Liver (tissue), 9 donors: ENCODE measurements around the gene SUPT16H. TPM values are rescaled to one million over a fixed set of nuclear protein-coding genes. Genes with fewer than 3 reads are reported as not detected.

Experiments
- DNase-seq: peaks from one replicate; pipeline ENCODE4 v3.0.0-alpha.2; 2017; ENCODE audit warnings: low spot score
- H3K27ac ChIP-seq, 2 donors: one replicate each; pipeline ENCODE4 v1.7.0; 2013; ENCODE audit warnings: inconsistent platforms in 2 of 2, low read length in 2 of 2, control low read depth in 1 of 2, low read depth in 1 of 2, mild to moderate bottlenecking in 1 of 2
- H3K27me3 ChIP-seq, 4 donors: one replicate each; pipeline versions ENCODE4 v1.6.1 to v1.7.0; 2013; ENCODE audit warnings: low read length in 3 of 4, inconsistent platforms in 1 of 4, mild to moderate bottlenecking in 1 of 4, moderate library complexity in 1 of 4; ENCODE audit not compliant: control insufficient read depth in 4 of 4, insufficient read depth in 4 of 4
- H3K36me3 ChIP-seq, 4 donors: one replicate each; pipeline versions ENCODE4 v1.6.1 to v1.7.0; 2013; ENCODE audit warnings: low read length in 3 of 4, mild to moderate bottlenecking in 3 of 4, low read depth in 1 of 4, moderate library complexity in 1 of 4; ENCODE audit not compliant: control insufficient read depth in 4 of 4, insufficient read depth in 3 of 4
- H3K4me1 ChIP-seq, 4 donors: one replicate each; pipeline versions ENCODE4 v1.6.1 to v1.7.0; 2013; ENCODE audit warnings: low read length in 3 of 4, mild to moderate bottlenecking in 3 of 4, moderate library complexity in 1 of 4; ENCODE audit not compliant: control insufficient read depth in 4 of 4, insufficient read depth in 4 of 4
- H3K4me3 ChIP-seq, 3 donors: one replicate each; pipeline versions ENCODE4 v1.6.1 to v1.7.0; 2013; ENCODE audit warnings: low read length in 3 of 3, control low read depth in 1 of 3, low read depth in 1 of 3, mild to moderate bottlenecking in 1 of 3
- H3K9ac ChIP-seq, 2 donors: one replicate each; pipeline ENCODE4 v1.7.0; 2013; ENCODE audit warnings: low read length in 2 of 2, mild to moderate bottlenecking in 2 of 2, moderate library complexity in 2 of 2, control low read depth in 1 of 2, low read depth in 1 of 2
- H3K9me3 ChIP-seq, 4 donors: one replicate each; pipeline versions ENCODE4 v1.6.1 to v1.7.0; 2013; ENCODE audit warnings: low read length in 3 of 4; ENCODE audit not compliant: control insufficient read depth in 4 of 4
- EGR1 ChIP-seq, 2 donors: IDR thresholded peaks; 2 replicates each; pipeline ENCODE4 v1.6.1; 2016 to 2018; ENCODE audit warnings: antibody characterized with exemption in 2 of 2, low read depth in 2 of 2
- FOXA1 ChIP-seq: IDR thresholded peaks from 2 replicates; pipeline ENCODE4 v1.6.1; 2016; ENCODE audit warnings: antibody characterized with exemption
- FOXA2 ChIP-seq: IDR thresholded peaks from 2 replicates; pipeline ENCODE4 v1.6.1; 2016; ENCODE audit warnings: antibody characterized with exemption
- GABPA ChIP-seq, 2 donors: IDR thresholded peaks in 1 of 2; conservative IDR thresholded peaks in 1 of 2; 2 replicates each; pipeline ENCODE4 v1.6.1; 2016; ENCODE audit warnings: antibody characterized with exemption in 2 of 2, mild to moderate bottlenecking in 1 of 2, moderate library complexity in 1 of 2
- HNF4A ChIP-seq, 2 donors: conservative IDR thresholded peaks; 2 replicates each; pipeline ENCODE4 v1.6.1; 2016; ENCODE audit warnings: antibody characterized with exemption in 2 of 2, mild to moderate bottlenecking in 2 of 2
- HNF4G ChIP-seq: IDR thresholded peaks from 2 replicates; pipeline ENCODE4 v1.6.1; 2016; ENCODE audit warnings: antibody characterized with exemption
- JUND ChIP-seq, 2 donors: IDR thresholded peaks; 2 replicates each; pipeline ENCODE4 v1.6.1; 2016; ENCODE audit warnings: antibody characterized with exemption in 2 of 2
- NR2F2 ChIP-seq: IDR thresholded peaks from 2 replicates; pipeline ENCODE4 v1.6.1; 2016; ENCODE audit warnings: antibody characterized with exemption
- REST ChIP-seq: IDR thresholded peaks from 2 replicates; pipeline ENCODE4 v1.6.1; 2016; ENCODE audit warnings: antibody characterized with exemption, mild to moderate bottlenecking
- RXRA ChIP-seq, 2 donors: IDR thresholded peaks; 2 replicates each; pipeline ENCODE4 v1.6.1; 2017 to 2018; ENCODE audit warnings: antibody characterized with exemption in 2 of 2, mild to moderate bottlenecking in 1 of 2
- SP1 ChIP-seq: IDR thresholded peaks from 2 replicates; pipeline ENCODE4 v1.6.1; 2018; ENCODE audit warnings: antibody characterized with exemption, mild to moderate bottlenecking
- TAF1 ChIP-seq: conservative IDR thresholded peaks from 2 replicates; pipeline ENCODE4 v1.6.1; 2016; ENCODE audit warnings: antibody characterized with exemption, mild to moderate bottlenecking
- ZBTB33 ChIP-seq: IDR thresholded peaks from 2 replicates; pipeline ENCODE4 v1.6.1; 2016; ENCODE audit warnings: antibody characterized with exemption
- WGBS: extraction: QIAGEN DNeasy Blood & Tissue Kit; methylation state at CpG from one replicate; pipeline ENCODE4 v1.1.7; 2013; 5-methylcytosine and 5-hydroxymethylcytosine counted together
- polyA plus RNA-seq, 2 donors: library from polyadenylated mRNA; stranded (reverse) in 1 of 2; unstranded in 1 of 2; fragments of 200-250 nt in 1 of 2; fragments of >200 nt in 1 of 2; fragmentation: Nextera tagmentation in 1 of 2; extraction: Ambion mirVana in 1 of 2; gene quantifications; one replicate each; pipeline versions ENCODE4 v1.2.1 to v1.2.3, GENCODE V29; 2013 to 2015
- total RNA-seq, 2 donors: library from RNA; depleted of rRNA; stranded (reverse); fragments of >200 nt; gene quantifications; one replicate each; pipeline ENCODE4 v1.2.3, GENCODE V29; 2014
- TF ChIP-seq, protein P1 (sequence below): IDR thresholded peaks from 2 replicates; pipeline ENCODE4 v1.6.1; 2016; ENCODE audit warnings: antibody characterized with exemption
- TF ChIP-seq, protein P2 (sequence below): IDR thresholded peaks from 2 replicates; pipeline ENCODE4 v1.6.1; 2016; ENCODE audit warnings: antibody characterized with exemption
- TF ChIP-seq, protein P3 (sequence below): fragments of 150-350 bp; IDR thresholded peaks from 2 replicates; pipeline ENCODE4 v1.5.1; 2017; ENCODE audit warnings: improper control_type of control experiment, low read depth, low read length; ENCODE audit not compliant: missing input control
- donor health status: healthy.
- donor health status: healthy.
- donor health status: healthy.
- donor health status: healthy.
- donor health status: healthy.

Gene SUPT16H
- total and polyA plus RNA-seq, 4 donors = 18.6 to 51.6 (median 23.9) TPM

- peak; percentile 47 for DNase-seq
- no peak for TF ChIP-seq SP1
- TF ChIP-seq FOXA1 = no peak
- no peak for TF ChIP-seq HNF4G
- TF ChIP-seq HNF4A (conservative IDR thresholded peaks at IDR 0.05) = no peak
- TF ChIP-seq, protein P1, sequence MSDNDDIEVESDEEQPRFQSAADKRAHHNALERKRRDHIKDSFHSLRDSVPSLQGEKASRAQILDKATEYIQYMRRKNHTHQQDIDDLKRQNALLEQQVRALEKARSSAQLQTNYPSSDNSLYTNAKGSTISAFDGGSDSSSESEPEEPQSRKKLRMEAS = no peak
- no peak for TF ChIP-seq FOXA2
- TF ChIP-seq NR2F2 = no peak
- TF ChIP-seq, protein P2, sequence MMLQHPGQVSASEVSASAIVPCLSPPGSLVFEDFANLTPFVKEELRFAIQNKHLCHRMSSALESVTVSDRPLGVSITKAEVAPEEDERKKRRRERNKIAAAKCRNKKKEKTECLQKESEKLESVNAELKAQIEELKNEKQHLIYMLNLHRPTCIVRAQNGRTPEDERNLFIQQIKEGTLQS = no peak
- TF ChIP-seq JUND (IDR thresholded peaks at IDR 0.05) = no peak
- TF ChIP-seq RXRA (IDR thresholded peaks at IDR 0.05) = no peak
- TF ChIP-seq EGR1 (IDR thresholded peaks at IDR 0.05; ENCODE audit: low read depth in 2 of 2) = no peak
- no peak for TF ChIP-seq ZBTB33
- TF ChIP-seq GABPA (IDR thresholded peaks at IDR 0.05 in 1 of 2, conservative IDR thresholded peaks at IDR 0.05 in 1 of 2) = no peak
- no peak for TF ChIP-seq TAF1
- TF ChIP-seq REST = no peak
- under 1% methylated on average over 39 of the region's 39 CpGs for WGBS
- Histone ChIP-seq H3K36me3 (peaks cover 0 to 8% (median 6%) of the 10 kb centered on the region in 4 donors), H3K4me3 (peak overlapping the region; percentile 69 to 98 (median 73)), H3K27me3 (no peaks in the 10 kb centered on the region), H3K9ac (peak overlapping the region; percentile 66 to 83), H3K9me3 (no peaks in the 10 kb centered on the region), H3K27ac (peak overlapping the region; percentile 68 to 87), H3K4me1 (peaks cover 0 to 23% (median 17%) of the 10 kb centered on the region in 4 donors)
Measured at GRCh38 chr14:21382886-21383847, 652 bp downstream of the SUPT16H start.

- H3K27me3 ChIP-seq = no peaks in the 10 kb centered on the region
- no peaks in the 10 kb centered on the region for H3K9me3 ChIP-seq
- TF ChIP-seq FOXA1 (no peak), RXRA (IDR thresholded peaks at IDR 0.05) (no peak), GABPA (IDR thresholded peaks at IDR 0.05 in 1 of 2, conservative IDR thresholded peaks at IDR 0.05 in 1 of 2) (no peak), NR2F2 (no peak), EGR1 (IDR thresholded peaks at IDR 0.05; ENCODE audit: low read depth in 2 of 2) (no peak), JUND (IDR thresholded peaks at IDR 0.05) (no peak), ZBTB33 (no peak), HNF4G (no peak), SP1 (no peak), TAF1 (no peak), FOXA2 (no peak)
- TF ChIP-seq, protein P1 = no peak
- TF ChIP-seq, protein P3, sequence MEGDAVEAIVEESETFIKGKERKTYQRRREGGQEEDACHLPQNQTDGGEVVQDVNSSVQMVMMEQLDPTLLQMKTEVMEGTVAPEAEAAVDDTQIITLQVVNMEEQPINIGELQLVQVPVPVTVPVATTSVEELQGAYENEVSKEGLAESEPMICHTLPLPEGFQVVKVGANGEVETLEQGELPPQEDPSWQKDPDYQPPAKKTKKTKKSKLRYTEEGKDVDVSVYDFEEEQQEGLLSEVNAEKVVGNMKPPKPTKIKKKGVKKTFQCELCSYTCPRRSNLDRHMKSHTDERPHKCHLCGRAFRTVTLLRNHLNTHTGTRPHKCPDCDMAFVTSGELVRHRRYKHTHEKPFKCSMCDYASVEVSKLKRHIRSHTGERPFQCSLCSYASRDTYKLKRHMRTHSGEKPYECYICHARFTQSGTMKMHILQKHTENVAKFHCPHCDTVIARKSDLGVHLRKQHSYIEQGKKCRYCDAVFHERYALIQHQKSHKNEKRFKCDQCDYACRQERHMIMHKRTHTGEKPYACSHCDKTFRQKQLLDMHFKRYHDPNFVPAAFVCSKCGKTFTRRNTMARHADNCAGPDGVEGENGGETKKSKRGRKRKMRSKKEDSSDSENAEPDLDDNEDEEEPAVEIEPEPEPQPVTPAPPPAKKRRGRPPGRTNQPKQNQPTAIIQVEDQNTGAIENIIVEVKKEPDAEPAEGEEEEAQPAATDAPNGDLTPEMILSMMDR = no peak
- TF ChIP-seq, protein P2 = no peak
Measured at GRCh38 chr14:21382095-21382494, 1.7 kb downstream of the SUPT16H start.

More at GRCh38 chr14:21382095-21382494, 1.7 kb downstream of the SUPT16H start:
- H3K4me1 ChIP-seq = peaks cover 0 to 23% (median 17%) of the 10 kb centered on the region in 4 donors
- DNase-seq = no peak
- no peak overlapping the region for H3K4me3 ChIP-seq
- H3K36me3 ChIP-seq = peaks cover 0 to 8% (median 3%) of the 10 kb centered on the region in 4 donors
- peak overlapping the region in 1 of 2 donors; percentile 10 for H3K9ac ChIP-seq
- H3K27ac ChIP-seq = no peak overlapping the region
